ENCODE measurements around the gene TBCCD1.
A peak's percentile ranks its signal among the peaks of the same experiment; 100 is the strongest.
"Not testable (repeated sequence)": the region's sequence is repeated elsewhere in the genome, so short reads cannot be mapped to it uniquely, and the experiment has no call there.

TBCCD1 gene

DNA sequence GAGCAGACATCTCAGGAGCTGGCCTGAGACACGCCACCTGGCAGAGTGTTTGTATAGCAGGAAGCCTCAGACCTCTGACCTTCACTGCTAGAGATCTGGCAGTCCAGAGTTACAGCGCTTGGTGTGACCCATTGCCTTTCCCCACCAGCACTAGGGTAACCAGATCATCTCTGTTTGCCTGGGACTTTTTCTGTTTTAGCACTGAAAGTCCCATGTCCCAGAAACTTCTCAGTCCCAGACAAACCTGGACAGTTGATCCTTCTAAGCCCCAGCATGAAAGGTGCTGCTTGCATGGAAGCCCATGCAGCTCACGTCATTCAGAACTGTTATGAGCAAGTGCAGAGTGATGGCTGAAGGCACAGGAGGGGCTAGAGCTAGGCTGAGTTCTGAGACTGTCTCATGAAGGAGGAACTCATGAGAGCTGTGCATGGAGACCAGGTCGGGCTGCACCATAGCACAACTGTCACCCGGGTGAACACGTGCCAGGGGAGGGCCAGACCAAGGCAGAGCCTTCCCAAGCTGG is 27.5 kb upstream of the TBCCD1 start:
- no peak for DNase-seq (ENCODE audit: low spot score)

DNA sequence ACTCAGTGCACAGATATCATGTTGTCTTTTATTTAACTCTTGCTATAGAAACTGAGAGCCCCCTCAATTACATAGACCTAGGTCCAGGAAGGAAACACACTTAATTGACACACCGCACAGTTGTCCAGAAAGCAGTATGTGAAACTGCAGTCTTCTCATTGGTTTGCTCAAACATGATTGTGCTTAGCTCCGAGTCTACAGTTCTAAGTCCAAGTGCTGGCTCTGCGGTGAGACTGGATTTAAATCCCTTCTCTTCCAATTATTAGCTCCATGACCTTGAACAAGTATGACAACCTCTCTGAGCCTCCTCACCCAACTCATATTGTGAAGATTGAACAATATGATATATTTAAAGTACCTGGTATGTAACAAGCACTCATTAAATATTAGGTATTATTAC is 26.7 kb upstream of the TBCCD1 start:
- DNase-seq (ENCODE audit: low spot score) = no peak

DNA sequence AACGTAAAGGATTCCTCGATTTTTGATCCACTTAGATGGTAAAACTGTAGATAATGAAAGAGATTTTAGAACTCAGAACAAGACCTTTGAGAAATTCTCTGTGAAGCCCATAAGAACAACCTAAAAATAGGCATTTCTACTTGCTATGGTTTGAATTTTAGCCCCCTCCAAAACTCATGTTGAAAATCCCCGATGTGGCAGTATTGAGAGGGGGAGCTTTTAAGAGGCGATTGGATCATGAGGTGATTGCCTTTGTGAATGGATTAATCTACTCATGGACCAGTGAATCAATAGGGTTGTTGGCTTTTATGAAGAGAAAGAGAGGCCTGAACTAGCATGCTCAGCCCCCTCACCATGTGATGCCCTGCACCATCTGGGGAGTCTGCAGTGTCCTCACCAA is 25.5 kb upstream of the TBCCD1 start:
- no peak for DNase-seq (ENCODE audit: low spot score)

DNA sequence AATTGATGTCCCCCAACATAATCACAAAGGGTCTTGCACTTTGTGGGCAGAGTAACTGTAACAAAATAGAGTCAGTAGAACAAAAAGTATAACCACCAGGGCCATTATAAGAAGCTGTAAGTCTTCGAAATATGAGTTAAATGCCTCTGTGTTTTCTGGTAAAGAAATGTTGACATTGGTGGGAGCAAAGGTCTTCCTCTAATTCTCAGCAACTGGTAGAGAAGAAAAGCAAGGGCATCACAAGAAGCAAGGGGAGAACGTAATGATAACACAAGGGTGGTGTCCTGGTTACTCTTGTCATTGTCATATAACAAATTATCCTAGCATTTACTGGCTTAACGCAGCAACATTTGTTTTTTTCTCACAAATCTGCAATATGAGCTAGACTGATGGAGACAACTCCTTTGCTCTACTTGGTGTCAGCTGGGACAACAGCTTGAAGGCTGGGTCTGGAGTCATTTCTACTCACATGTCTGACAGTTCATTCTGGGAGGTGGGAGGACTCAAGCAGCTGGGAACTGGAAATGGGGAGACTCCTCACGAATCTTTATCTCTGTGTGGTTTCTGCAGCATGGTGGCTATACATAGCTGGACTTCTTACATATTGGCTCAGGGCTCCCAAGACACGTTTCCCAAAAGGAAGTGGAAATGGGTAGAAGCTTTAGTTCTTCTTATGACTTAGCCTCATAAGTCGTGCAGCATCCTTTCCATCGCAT is 23.6 kb upstream of the TBCCD1 start:
- DNase-seq (ENCODE audit: low spot score) = no peak

DNA sequence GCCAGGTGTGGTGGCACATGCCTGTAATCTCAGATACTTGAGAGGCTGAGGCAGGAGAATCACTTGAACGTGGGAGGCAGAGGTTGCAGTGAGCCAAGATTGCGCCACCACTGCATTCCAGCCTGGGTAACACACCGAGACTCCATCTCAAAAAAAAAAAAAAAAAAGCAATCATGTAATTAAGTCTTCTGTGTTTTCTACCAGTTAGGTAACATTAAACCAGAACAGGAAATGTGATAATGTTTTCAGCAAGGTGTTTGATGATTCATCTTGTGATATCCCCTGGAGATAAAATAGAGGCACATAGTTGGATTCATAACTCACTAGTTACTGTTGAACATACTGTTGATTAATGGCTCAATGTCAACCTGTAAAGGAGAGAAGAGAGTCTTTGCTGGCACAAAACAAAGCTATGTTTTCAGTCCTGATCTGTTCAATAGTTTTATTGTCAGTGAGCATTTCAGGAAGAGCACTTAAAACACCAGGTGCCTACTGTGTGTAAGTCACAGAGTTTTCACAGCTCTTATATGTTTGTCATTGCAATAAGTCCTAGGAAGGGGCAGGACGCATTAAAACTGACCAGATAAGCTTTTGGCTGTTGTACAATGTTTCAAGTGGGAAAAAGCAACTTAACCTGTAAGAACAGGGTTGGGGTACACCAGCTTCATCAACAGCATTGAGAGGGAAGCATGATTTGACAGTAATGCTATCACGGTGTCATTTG is 22.9 kb upstream of the TBCCD1 start:
- DNase-seq (ENCODE audit: low spot score) = peak; percentile 42

DNA sequence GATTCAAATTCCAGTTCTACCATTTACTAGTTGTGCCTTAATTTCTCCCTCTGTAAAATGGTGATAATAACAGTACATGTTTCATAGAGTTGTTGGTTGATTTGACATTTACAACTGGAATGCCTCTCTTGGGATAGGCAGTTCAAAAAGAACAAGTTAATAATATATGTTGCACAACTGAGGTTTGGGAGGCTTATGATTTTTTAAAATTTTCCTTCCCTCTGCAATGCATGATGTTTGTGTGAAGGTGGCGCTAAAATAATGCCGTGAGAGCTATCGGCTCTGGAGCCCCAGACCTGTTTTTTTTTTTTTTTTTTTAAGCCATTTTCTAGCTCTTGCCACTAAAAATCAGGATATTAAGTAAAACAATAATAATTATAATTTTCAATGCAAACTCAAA is 22.0 kb upstream of the TBCCD1 start:
- DNase-seq (ENCODE audit: low spot score) = no peak

DNA sequence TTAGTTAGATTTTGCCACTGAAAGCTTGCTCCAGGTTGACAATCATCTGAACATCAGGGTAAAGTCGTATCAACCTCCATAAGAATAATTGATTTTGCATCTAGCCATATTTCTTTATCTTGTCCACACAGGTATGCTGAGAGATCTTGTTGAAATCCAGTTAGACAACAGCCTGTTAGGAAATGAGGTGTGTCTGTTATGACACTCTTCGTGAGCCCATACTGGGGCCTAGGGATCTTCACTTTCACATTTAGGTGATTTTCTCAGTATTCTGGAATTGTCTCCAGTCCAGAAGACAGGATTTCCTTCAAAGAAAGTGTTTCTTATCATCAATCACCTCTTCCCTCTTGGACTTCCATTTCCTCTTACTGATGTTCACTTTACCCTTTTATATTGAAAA is 21.5 kb upstream of the TBCCD1 start:
- DNase-seq (ENCODE audit: low spot score) = peak; percentile 34

DNA sequence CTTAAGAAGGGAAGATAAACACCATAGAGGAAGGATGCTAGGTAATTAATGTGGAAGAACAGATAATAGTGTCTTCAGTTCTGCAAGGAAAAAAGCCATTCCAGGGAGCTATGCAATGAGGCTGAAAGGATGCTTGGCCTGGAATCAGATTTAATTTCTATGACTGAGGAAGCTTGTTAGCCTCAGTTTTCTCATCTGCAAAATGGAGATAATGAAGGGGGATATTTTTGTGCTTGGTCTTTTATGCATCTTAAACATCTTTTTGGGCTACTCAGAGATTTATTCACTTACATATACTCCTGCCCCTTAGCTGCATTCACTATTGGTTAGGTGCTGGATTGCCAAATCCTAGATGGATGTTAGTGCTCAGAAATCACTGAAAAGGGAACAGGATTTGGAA is 20.0 kb upstream of the TBCCD1 start:
- DNase-seq (ENCODE audit: low spot score) = no peak

DNA sequence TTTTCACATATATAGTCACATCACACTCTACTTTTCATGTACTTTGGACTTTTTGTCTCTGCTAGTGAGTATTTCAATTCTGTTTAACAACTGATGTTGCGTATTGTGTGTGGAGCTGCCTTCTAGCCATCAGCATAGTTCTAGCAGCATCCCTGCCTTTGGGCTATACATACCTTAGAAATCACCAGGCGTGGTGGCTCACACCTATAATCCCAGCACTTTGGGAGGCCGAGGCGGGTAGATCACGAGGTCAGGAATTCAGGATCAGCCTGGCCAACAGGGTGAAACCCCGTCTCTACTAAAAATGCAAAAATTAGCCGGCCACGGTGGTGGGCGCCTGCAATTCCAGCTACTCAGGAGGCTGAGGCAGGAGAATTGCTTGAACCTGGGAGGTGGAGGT is 19.1 kb upstream of the TBCCD1 start:
- not testable (repeated sequence) for DNase-seq (ENCODE audit: low spot score)

DNA sequence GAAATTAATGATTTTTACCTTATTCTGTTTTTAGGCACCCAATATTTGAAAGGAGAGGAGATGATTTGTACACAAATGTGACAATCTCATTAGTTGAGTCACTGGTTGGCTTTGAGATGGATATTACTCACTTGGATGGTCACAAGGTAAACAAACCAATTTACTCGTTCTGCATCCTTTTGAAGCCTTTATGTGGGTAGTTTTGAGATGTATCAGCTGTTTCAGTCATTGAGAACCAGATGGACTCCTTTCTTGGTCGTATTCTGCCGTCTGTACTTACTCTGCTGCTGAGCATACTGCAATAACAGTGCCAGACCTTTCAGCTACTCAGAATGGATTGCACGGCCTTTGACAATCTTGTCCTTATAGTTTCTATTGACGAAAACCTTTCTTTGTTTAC is 16.7 kb upstream of the TBCCD1 start:
- no peak for DNase-seq (ENCODE audit: low spot score)

DNA sequence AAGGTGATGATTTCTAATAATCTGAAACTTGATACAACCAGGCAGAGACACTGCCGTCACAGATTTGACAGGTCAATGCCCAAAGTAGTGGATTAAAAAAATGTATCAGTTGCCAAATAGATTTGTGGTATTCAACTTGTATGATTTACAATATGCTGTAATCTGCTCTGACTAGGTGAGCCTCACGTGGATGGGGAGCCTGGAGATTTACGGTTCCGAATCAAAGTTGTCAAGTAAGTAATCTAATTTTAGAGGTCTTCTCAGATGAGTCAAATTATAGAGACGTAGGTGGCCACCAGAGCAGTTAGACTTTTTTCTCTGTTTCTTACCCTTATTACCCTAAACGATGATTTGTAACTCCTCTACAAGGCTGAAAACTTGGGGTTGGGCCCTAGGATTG is 15.4 kb upstream of the TBCCD1 start:
- no peak for DNase-seq (ENCODE audit: low spot score)

DNA sequence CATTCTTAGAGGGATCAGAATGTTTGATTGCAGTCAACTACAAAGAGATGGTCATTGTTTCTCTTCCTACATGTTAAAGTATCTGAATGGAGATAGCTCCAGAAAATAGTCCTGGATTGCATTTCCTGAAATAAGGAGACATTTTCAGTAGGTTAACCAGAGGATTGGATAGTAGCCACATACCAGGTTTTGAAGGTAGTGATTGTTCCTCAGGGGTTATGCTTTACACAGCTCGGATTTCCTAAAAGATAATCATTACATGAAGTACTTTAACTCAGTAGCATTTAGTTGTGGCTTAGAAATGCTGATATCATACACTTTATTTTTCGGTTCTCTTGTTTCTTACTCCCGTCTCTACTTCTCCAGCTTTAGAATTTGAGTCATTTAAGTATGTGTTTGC is 13.6 kb upstream of the TBCCD1 start:
- no peak for DNase-seq (ENCODE audit: low spot score)

DNA sequence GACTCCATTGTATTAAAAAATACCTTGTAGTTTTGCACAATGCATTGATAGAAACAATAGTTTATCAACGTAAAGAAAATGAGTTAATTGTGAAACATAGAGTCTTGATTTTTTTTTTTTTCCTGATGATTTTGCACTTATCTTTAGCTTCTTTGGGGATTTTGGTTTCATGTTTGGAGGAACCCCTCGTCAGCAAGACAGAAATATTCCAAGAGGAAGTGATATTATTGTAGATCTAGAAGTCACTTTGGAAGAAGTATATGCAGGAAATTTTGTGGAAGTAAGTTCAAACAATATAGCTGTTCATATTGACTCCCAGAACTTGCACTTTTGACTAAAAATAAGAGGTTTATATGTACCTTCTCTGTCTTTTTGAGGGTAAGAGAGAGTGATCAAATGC is 10.4 kb upstream of the TBCCD1 start:
- no peak for DNase-seq (ENCODE audit: low spot score)

DNA sequence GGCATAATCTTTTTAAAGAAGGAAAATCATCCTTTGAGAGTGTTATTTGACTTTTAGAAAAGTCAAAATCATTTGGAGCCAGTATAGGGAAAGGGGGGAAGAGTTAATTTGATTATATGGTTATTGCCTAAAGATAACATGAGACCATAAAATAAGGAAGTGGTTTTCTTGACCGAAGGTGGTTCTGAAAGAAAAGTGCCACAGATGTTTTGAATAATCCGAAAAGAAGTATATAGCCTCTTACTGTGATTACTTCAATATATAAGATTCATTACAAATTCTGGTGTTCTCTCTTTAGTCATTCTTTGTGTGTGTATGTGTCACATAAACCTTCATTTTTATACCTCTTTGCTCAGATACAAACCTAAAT is 4.5 kb upstream of the TBCCD1 start:
- no peak for DNase-seq (ENCODE audit: low spot score)

DNA sequence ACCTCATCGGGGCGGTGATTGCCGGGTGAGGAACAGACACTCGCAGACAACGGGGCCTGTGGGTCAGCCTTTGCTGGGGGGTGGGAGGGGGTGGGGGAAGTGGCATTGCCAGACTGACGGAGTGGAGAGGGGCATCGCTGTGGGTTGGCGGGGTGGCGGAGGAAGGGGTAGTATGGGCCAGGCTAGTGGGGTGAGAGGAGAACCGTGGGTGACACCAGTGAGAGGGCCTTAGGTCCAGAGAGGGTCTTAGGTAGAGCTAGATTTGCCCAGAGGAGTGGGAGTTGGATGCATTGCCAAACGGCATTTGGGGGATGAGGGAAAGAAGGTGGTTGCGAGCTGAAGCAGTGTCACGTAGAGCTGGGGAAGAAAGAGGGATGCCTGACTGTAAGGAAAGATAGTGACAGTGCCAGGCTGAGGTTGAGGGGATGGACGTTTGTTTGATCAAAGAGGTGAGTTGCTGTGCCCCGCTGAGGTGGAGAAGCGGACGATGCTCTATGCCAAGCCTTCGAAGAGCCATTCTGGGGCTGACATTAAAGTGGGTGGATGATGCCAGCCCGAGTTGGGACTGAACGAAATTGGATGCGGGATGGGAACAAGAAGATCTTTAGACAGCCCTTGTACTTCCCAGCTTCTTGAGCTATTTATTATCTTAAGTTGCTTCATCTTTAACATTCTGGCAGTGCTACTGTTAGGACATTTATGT is 4.0 kb upstream of the TBCCD1 start:
- no peak for DNase-seq (ENCODE audit: low spot score)

DNA sequence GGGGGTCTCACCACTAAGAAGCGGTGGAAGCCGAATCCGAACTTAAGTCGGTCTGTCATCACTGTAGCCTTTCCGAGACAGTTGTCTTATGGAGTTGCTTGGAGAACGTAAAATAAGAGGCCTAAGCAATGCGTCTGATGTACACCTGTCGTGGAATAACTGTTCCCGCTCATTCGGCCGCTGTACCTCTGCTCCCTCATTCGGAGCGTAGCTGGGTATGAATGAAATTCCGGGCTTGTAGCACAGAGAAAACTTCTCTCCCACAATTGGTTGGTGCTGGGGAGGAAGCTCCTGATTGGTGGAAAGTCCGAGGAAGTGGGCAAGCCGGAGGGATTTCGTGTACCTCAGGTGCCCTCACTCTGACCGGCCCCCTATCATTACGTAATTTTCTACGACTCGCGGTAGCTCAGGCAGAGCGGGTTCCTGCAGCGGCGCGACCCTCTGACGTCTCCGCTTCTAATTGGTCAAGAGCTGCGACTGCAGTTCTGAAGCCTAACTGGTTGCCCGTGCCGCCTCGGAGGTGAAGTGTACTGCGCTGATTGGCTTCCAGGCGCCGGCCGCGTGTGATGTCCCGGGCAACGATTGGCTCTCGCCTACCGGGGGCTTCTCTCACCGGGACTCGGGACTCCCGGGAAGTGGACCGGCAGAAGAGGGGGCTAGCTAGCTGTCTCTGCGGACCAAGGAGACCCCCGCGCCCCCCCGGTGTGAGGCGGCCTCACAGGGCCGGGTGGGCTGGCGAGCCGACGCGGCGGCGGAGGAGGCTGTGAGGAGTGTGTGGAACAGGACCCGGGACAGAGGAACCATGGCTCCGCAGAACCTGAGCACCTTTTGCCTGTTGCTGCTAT is 3.2 kb upstream of the TBCCD1 start, which contains the start of gene DNAJB11:
Gene DNAJB11 (plus strand): TSS at position 625 of the 845 bp plus-strand sequence. CDS start 178 bp downstream, at position 803.
- peak; percentile 100 for DNase-seq (ENCODE audit: low spot score)

DNA sequence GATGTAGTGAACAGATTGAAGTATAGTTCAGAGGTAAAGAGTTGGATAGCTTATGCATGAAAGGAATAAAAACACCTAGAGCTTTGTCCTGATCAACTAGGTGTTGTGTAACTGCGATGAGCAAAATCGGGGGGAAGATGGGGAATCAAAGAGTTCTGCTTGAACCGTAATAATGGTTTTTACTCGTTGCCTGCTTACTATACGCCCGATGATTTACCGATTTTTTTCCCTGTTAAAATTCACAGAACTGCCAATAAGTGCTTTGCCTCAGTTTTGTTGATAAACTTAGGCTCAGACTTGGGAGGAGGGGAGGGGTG is 2.6 kb upstream of the TBCCD1 start:
- DNase-seq (ENCODE audit: low spot score) = no peak

DNA sequence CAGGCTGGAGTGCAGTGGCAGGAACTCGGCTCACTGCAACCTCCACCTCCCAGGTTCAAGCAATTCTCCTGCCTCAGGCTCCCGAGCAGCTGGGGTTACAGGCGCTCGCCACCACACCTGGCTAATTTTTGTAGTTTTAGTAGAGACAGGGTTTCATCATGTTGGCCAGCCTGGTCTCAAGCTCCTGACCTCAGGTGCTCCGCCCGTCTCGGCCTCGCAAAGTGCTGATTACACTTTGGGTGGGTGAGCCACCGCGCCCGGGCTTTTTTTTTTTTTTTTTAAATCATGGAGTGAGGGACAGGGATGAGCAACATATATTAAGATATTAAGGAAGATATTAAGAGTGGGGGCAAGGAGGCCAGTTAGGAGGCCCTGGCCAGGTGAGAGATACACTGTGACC is 2.2 kb upstream of the TBCCD1 start:
- DNase-seq (ENCODE audit: low spot score) = not testable (repeated sequence)

DNA sequence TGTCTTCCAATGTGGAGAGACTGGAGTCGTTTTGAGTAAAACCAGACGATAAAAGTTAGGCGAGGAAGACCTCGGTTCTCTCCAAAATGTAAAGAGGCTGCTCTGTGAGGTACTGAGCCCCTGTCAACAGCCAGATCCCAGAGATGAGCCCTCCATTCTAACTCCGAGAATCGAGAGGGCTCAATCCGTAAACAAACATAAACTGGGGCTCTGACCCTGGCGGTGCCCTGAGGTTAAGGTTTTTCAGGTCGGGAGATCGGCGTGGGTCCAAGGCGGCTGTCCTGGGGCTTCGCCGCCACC is 417 bp downstream of the TBCCD1 start:
- DNase-seq (ENCODE audit: low spot score) = no peak

DNA sequence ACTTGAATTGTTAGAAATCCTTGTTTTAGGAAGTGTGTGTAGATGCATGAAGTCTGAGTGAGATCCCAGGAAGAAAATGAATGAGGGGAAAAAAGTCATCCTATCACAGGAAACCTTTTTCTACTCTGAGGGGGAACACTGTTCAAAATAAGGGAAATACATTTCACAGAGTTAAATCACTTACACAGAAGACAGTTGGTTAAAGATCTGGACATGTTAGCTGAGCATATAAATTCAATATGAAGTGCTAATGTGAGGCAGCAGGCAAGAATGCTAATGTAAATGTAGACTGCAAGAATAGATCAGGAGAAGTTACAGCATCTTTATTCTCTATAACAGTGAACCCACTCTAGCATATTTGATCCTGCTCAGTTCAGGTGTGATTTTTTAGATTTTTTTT is 2.6 kb downstream of the TBCCD1 start:
- DNase-seq (ENCODE audit: low spot score) = no peak

DNA sequence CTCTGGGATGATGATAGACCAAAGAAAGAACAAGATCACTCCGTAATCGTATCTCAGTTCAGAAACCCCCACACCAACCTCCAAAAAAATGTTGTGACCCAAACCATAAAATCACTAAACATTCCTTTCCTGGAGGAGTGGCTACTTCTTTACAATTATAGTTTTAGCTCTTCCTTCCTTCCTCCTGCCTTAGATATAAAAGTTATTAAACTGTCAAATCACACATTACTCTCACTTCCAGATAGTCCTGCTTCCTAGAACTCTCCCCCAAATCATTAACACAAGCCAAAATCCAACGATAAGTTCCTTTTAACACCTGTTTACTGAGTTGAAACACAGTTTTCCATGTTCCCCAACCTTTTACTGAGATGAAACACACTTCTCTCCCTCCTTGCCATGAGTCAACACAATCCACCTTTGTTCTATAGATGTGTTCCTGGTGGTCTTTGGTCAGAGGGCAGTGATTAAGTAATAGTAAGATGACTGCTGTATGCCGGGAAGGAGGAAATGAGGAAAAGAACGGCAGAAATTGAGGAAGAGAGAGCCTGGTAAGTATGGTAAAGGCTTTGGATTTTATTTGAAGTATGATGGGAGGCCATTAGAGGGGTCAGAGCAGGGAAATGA is 14.6 kb downstream of the TBCCD1 start:
- no peak for DNase-seq (ENCODE audit: low spot score)

DNA sequence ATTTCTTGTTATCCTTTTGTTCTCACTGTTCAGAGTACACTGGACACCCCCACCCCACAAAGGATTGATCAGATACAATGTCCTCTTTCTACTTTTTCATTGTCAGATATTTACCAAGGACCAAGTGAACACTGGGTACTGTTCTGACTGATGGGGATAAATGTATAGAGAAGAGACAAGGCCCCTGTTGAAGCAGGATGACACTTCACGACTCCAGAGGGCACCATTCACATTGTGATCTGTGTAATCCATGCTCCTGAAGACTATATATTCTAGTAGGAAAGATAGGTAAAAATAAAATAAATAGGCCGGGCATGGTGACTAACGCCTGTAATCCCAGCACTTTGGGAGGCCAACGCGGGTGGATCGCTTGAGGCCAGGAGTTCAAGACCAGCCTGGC is 15.8 kb downstream of the TBCCD1 start:
- DNase-seq (ENCODE audit: low spot score) = no peak

All from activated CD4-positive, alpha-beta T cell treated with anti-CD3 and anti-CD28 coated beads, Interleukin-2, Interleukin-4, amounts not matched to agents 100 ng/mL and 50 ng/mL, durations not matched to agents 16 hours and 8 hours (primary cell).